WTC11 (cell line): ENCODE results near the gene C20orf141. TPM values are rescaled to one million over a fixed set of nuclear protein-coding genes. Genes with fewer than 3 reads are reported as not detected.
"Not testable (repeated sequence)": the region's sequence is repeated elsewhere in the genome, so short reads cannot be mapped to it uniquely, and the experiment has no call there.

ENCODE experiments used
- ATAC-seq: fragments of 200-7000 bp; cut with Tn5 transposase; 2 replicates; pipeline ENCODE4 v1.10.0; 2021; ENCODE audit warnings: mild to moderate bottlenecking, moderate library complexity
- CTCF ChIA-PET: fragments of 300-600 bp; sonication (Branson Sonifier 250); formaldehyde crosslinking; loops from one replicate; lab custom pipeline; 2021; ENCODE audit warnings: antibody characterized with exemption; lab: Charles Lee
- POLR2A ChIA-PET: fragments of 350-600 bp; sonication (Branson Sonifier 250); formaldehyde crosslinking; loops from one replicate; lab custom pipeline; 2021; ENCODE audit warnings: antibody characterized with exemption; lab: Charles Lee
- DNase-seq: peaks from one replicate; pipeline ENCODE4 v3.0.0; 2021; ENCODE audit warnings: low spot score
- H3K27ac Mint-ChIP-seq: 2 replicates; pipeline ENCODE4 v1.8.0; 2021; ENCODE audit warnings: mixed read lengths
- H3K27me3 Mint-ChIP-seq: 2 replicates; pipeline ENCODE4 v1.8.0; 2021; ENCODE audit warnings: low read depth, mild to moderate bottlenecking, moderate library complexity, mixed read lengths
- H3K36me3 Mint-ChIP-seq: 2 replicates; pipeline ENCODE4 v1.8.0; 2021; ENCODE audit warnings: mixed read lengths
- H3K4me1 Mint-ChIP-seq: 2 replicates; pipeline ENCODE4 v1.8.0; 2022; ENCODE audit warnings: mixed read lengths
- H3K4me3 Mint-ChIP-seq: 2 replicates; pipeline ENCODE4 v1.8.0; 2021; ENCODE audit warnings: mild to moderate bottlenecking, moderate library complexity, mixed read lengths
- H3K9me3 Mint-ChIP-seq: 2 replicates; pipeline ENCODE4 v1.8.0; 2021; ENCODE audit warnings: mixed read lengths
- ATF1 ChIP-seq: sonication (generic); formaldehyde crosslinking; IDR thresholded peaks from 2 replicates; pipeline ENCODE4 v1.8.1; 2023; ENCODE audit warnings: mild to moderate bottlenecking, moderate library complexity, missing genetic modification reagents
- CREB1 ChIP-seq: sonication (generic); formaldehyde crosslinking; IDR thresholded peaks from 2 replicates; pipeline ENCODE4 v1.8.0; 2023; ENCODE audit warnings: mild to moderate bottlenecking, missing genetic modification reagents
- ERG ChIP-seq: fragments of 250-450 bp; sonication (Bioruptor Pico); IDR thresholded peaks from 2 replicates; pipeline ENCODE4 v1.8.0; 2021; ENCODE audit warnings: mild to moderate bottlenecking
- FOXK1 ChIP-seq: sonication (generic); formaldehyde crosslinking; IDR thresholded peaks from 2 replicates; pipeline ENCODE4 v1.8.0; 2022; ENCODE audit warnings: mild to moderate bottlenecking, moderate library complexity, missing genetic modification reagents
- FOXP1 ChIP-seq: sonication (generic); formaldehyde crosslinking; IDR thresholded peaks from 2 replicates; pipeline ENCODE4 v1.8.0; 2022; ENCODE audit warnings: missing genetic modification reagents, mild to moderate bottlenecking, moderate library complexity, borderline replicate concordance
- FOXP4 ChIP-seq: sonication (generic); formaldehyde crosslinking; IDR thresholded peaks from 2 replicates; pipeline ENCODE4 v1.8.0; 2022; ENCODE audit warnings: mild to moderate bottlenecking, missing genetic modification reagents
- IRF2 ChIP-seq: sonication (generic); formaldehyde crosslinking; IDR thresholded peaks from 2 replicates; pipeline ENCODE4 v1.8.0; 2022; ENCODE audit warnings: low read depth, missing genetic modification reagents, borderline replicate concordance
- NR2C2 ChIP-seq: sonication (generic); formaldehyde crosslinking; IDR thresholded peaks from 2 replicates; pipeline ENCODE4 v1.8.0; 2022; ENCODE audit warnings: mild to moderate bottlenecking, missing genetic modification reagents
- RORB ChIP-seq: fragments of 250-450 bp; sonication (Bioruptor Pico); IDR thresholded peaks from 2 replicates; pipeline ENCODE4 v1.9.0; 2021; ENCODE audit warnings: mild to moderate bottlenecking
- ZNF138 ChIP-seq: sonication (generic); formaldehyde crosslinking; conservative IDR thresholded peaks from 2 replicates; pipeline ENCODE4 v1.8.1; 2022; ENCODE audit warnings: mild to moderate bottlenecking, moderate library complexity, missing genetic modification reagents
- ZNF232 ChIP-seq: sonication (generic); formaldehyde crosslinking; IDR thresholded peaks from 2 replicates; pipeline ENCODE4 v1.8.0; 2022; ENCODE audit warnings: mild to moderate bottlenecking, missing genetic modification reagents
- ZSCAN18 ChIP-seq: fragments of 250-450 bp; sonication (Bioruptor Pico); IDR thresholded peaks from 2 replicates; pipeline ENCODE4 v2.1.2; 2022; ENCODE audit warnings: mild to moderate bottlenecking, moderate library complexity
- total RNA-seq: library from RNA; stranded (reverse); gene quantifications from 3 replicates; pipeline ENCODE4 v1.2.3, GENCODE V29; 2021
- TF ChIP-seq, protein P1 (sequence below): sonication (generic); formaldehyde crosslinking; IDR thresholded peaks from 2 replicates; pipeline ENCODE4 v1.8.0; 2022; ENCODE audit warnings: mild to moderate bottlenecking, missing genetic modification reagents
- TF ChIP-seq, protein P2 (sequence below): sonication (generic); formaldehyde crosslinking; IDR thresholded peaks from 2 replicates; pipeline ENCODE4 v1.8.1; 2023; ENCODE audit warnings: mild to moderate bottlenecking, missing genetic modification reagents

Gene C20orf141
- total RNA-seq, 1 experiment from 2014 or later = not detected

- Mint-ChIP-seq H3K36me3 (no peaks in the 10 kb centered on the region), H3K27ac (no peak overlapping the region), H3K4me3 (peak overlapping the region; percentile 55), H3K4me1 (peaks cover 20% of the 10 kb centered on the region), H3K9me3 (peaks cover 4% of the 10 kb centered on the region; the same call in 1 of the 2 replicates), H3K27me3 (peaks cover 94% of the 10 kb centered on the region)
- DNase-seq = no peak
- ChIA-PET CTCF (interaction anchor here (1.0 to 1.1 kb wide), 3 partner anchors 11 to 195 kb away, joined by 3 to 5 read pairs (median 3); partner anchors contain the start of gene TMEM239), POLR2A (no interaction called here)
- 0 out of 2 replicates have a peak, but pooled peaks have one; percentile 32 for TF ChIP-seq FOXP1 (CRISPR knock-in tag)
- no peak for TF ChIP-seq RORB (CRISPR knock-in tag)
- peak; percentile 15 for ATAC-seq
Measured at GRCh38 chr20:2805689-2806350, 9.0 kb upstream of the C20orf141 start.

DNA sequence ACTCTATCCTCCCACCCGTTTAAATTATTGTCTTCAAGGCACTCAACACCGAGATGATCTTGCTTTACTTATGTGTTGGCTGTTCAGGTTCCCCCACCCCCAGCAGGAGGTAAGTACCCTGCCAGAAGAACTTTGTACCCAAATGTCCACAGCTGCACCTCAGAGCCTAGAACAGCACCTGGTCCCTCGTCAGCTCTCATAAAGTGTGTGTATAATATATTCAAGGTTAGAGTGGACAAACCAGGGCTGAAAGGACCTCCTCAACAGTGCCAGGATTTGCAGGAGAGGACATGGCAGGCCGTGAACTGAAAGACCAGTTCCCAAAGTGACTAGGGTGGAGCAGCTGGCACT is 8.5 kb upstream of the C20orf141 start:
- Mint-ChIP-seq H3K9me3 (peaks cover 8% of the 10 kb centered on the region), H3K36me3 (no peaks in the 10 kb centered on the region), H3K4me3 (no peak overlapping the region), H3K4me1 (peaks cover 16% of the 10 kb centered on the region), H3K27ac (no peak overlapping the region), H3K27me3 (peaks cover 94% of the 10 kb centered on the region)
- TF ChIP-seq, protein P1, sequence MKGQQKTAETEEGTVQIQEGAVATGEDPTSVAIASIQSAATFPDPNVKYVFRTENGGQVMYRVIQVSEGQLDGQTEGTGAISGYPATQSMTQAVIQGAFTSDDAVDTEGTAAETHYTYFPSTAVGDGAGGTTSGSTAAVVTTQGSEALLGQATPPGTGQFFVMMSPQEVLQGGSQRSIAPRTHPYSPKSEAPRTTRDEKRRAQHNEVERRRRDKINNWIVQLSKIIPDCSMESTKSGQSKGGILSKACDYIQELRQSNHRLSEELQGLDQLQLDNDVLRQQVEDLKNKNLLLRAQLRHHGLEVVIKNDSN = no peak
- TF ChIP-seq NR2C2 (CRISPR knock-in tag) = no peak
- CTCF ChIA-PET = interaction anchor here (1.1 kb wide), 1 partner anchor 10 kb away, joined by 3 read pairs; the partner anchor contains the start of gene TMEM239
- no peak for DNase-seq
- POLR2A ChIA-PET = no interaction called here
- no peak for ATAC-seq

- CTCF ChIA-PET = interaction anchor here (1.1 kb wide), 1 partner anchor 10 kb away, joined by 3 read pairs; the partner anchor contains the start of gene TMEM239
- H3K9me3 Mint-ChIP-seq = peaks cover 14% of the 10 kb centered on the region
- no peak for TF ChIP-seq RORB (CRISPR knock-in tag)
- TF ChIP-seq ATF1 (CRISPR knock-in tag) = no peak
- TF ChIP-seq, protein P2, sequence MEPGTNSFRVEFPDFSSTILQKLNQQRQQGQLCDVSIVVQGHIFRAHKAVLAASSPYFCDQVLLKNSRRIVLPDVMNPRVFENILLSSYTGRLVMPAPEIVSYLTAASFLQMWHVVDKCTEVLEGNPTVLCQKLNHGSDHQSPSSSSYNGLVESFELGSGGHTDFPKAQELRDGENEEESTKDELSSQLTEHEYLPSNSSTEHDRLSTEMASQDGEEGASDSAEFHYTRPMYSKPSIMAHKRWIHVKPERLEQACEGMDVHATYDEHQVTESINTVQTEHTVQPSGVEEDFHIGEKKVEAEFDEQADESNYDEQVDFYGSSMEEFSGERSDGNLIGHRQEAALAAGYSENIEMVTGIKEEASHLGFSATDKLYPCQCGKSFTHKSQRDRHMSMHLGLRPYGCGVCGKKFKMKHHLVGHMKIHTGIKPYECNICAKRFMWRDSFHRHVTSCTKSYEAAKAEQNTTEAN = no peak
- TF ChIP-seq ZNF138 (CRISPR knock-in tag) = no peak
- no peak for TF ChIP-seq IRF2 (CRISPR knock-in tag)
- TF ChIP-seq ZNF232 (CRISPR knock-in tag) = no peak
- no peak for TF ChIP-seq CREB1 (CRISPR knock-in tag)
- TF ChIP-seq ZSCAN18 (CRISPR knock-in tag) = no peak
- TF ChIP-seq FOXK1 = no peak
- no peak for TF ChIP-seq ERG (CRISPR knock-in tag)
- TF ChIP-seq FOXP4 (CRISPR knock-in tag) = no peak
- TF ChIP-seq NR2C2 (CRISPR knock-in tag) = no peak
Measured at GRCh38 chr20:2807019-2807418, 7.8 kb upstream of the C20orf141 start.

GRCh38 chr20:2807929-2808328 is 6.9 kb upstream of the C20orf141 start:
- POLR2A ChIA-PET, H3K36me3 Mint-ChIP-seq, H3K27ac Mint-ChIP-seq, DNase-seq, H3K4me3 Mint-ChIP-seq, ATAC-seq: not testable (repeated sequence)
- Mint-ChIP-seq H3K27me3 (peaks cover 93% of the 10 kb centered on the region), H3K4me1 (peaks cover 12% of the 10 kb centered on the region), H3K9me3 (peaks cover 21% of the 10 kb centered on the region)
- CTCF ChIA-PET = interaction anchor here (1.6 kb wide), 1 partner anchor 136 kb away, joined by 4 read pairs; no protein-coding TSS in a partner anchor

More at GRCh38 chr20:2807019-2807418, 7.8 kb upstream of the C20orf141 start:
- ATAC-seq = no peak
- H3K27ac Mint-ChIP-seq = no peak overlapping the region
- POLR2A ChIA-PET = no interaction called here
- DNase-seq = no peak
- H3K36me3 Mint-ChIP-seq = no peaks in the 10 kb centered on the region
- H3K27me3 Mint-ChIP-seq = peaks cover 93% of the 10 kb centered on the region
- H3K4me3 Mint-ChIP-seq = no peak overlapping the region
- H3K4me1 Mint-ChIP-seq = peaks cover 12% of the 10 kb centered on the region
